Colonic mucosa (tissue), 4 donors: ENCODE measurements around the gene YTHDF1. TPM values are rescaled to one million over a fixed set of nuclear protein-coding genes. Genes with fewer than 3 reads are reported as not detected.

ENCODE experiments used
- DNase-seq: peaks from one replicate; pipeline ENCODE4 v3.0.0-alpha.2; 2020
- H3K27ac ChIP-seq: fragments of 200-600 bp; one replicate; pipeline ENCODE4 v1.8.0; 2021
- H3K27me3 ChIP-seq: fragments of 200-600 bp; one replicate; pipeline ENCODE4 v1.8.0; 2021
- H3K36me3 ChIP-seq: fragments of 200-600 bp; one replicate; pipeline ENCODE4 v1.8.0; 2021
- H3K4me1 ChIP-seq: fragments of 200-600 bp; one replicate; pipeline ENCODE4 v1.8.0; 2021; ENCODE audit warnings: mild to moderate bottlenecking
- H3K4me3 ChIP-seq: fragments of 200-600 bp; one replicate; pipeline ENCODE4 v1.8.0; 2021
- H3K9ac ChIP-seq, 2 donors: one replicate each; pipeline ENCODE4 v1.7.0; 2013; ENCODE audit warnings: control low read depth in 2 of 2, low read depth in 2 of 2, low read length in 2 of 2
- H3K9me3 ChIP-seq: fragments of 200-600 bp; one replicate; pipeline ENCODE4 v1.8.0; 2021
- CTCF ChIP-seq: fragments of 200-600 bp; IDR thresholded peaks from one replicate; pipeline ENCODE4 v1.8.0; 2022; ENCODE audit warnings: antibody characterized with exemption, mild to moderate bottlenecking
- intact Hi-C: fragments of 100-400 bp; cut with DNase I; formaldehyde crosslinking; loops from one replicate; pipeline ENCODE4 v1.14.1; 2022
- total RNA-seq, 2 donors: library from RNA; stranded (reverse); fragmentation: NEBNext Ultra II Directional in 1 of 2; extraction: Animal tissue kit (Norgen Biotek cat#: 25700) in 1 of 2; gene quantifications; one replicate each; pipeline ENCODE4 v1.2.1, GENCODE V29; 2021
- donor health status: healthy.
- donor health status: DM: no; HTN: no; CAD: no.
- donor health status: DM: no; HTN: no; CAD: no.

Gene YTHDF1
- total RNA-seq, 2 donors from 2014 or later, result 35.4 to 38.7 TPM

- no peak overlapping the region for H3K9ac ChIP-seq
- intact Hi-C loops, result no loop called here
- H3K36me3 ChIP-seq, result no peaks in the 10 kb centered on the region
- no peaks in the 10 kb centered on the region for H3K27me3 ChIP-seq
- no peak overlapping the region for H3K4me3 ChIP-seq
- H3K27ac ChIP-seq, result no peak overlapping the region
- H3K4me1 ChIP-seq, result no peaks in the 10 kb centered on the region
- H3K9me3 ChIP-seq, result no peaks in the 10 kb centered on the region
- DNase-seq, result no peak
- no peak for TF ChIP-seq CTCF
These were observed 21.7 kb downstream of the YTHDF1 start for GRCh38 chr20:63194007-63194796.

GRCh38 chr20:63192721-63193120, 23.2 kb downstream of the YTHDF1 start:
- Histone ChIP-seq H3K4me3 (no peak overlapping the region), H3K9ac (no peak overlapping the region), H3K36me3 (no peaks in the 10 kb centered on the region), H3K9me3 (no peaks in the 10 kb centered on the region), H3K27me3 (no peaks in the 10 kb centered on the region), H3K27ac (no peak overlapping the region), H3K4me1 (no peaks in the 10 kb centered on the region)
- intact Hi-C loops, result no loop called here
- no peak for DNase-seq
- no peak for TF ChIP-seq CTCF

- Histone ChIP-seq H3K36me3 (no peaks in the 10 kb centered on the region), H3K27ac (no peak overlapping the region), H3K9me3 (no peaks in the 10 kb centered on the region), H3K4me3 (no peak overlapping the region), H3K4me1 (no peaks in the 10 kb centered on the region), H3K27me3 (no peaks in the 10 kb centered on the region), H3K9ac (no peak overlapping the region)
- peak; percentile 94 for DNase-seq
- intact Hi-C loops, result no loop called here
- no peak for TF ChIP-seq CTCF
These were observed 24.5 kb downstream of the YTHDF1 start for GRCh38 chr20:63191400-63191799.

- Histone ChIP-seq H3K9ac (peak overlapping the region in 1 of 2 donors; percentile 12), H3K27ac (no peak overlapping the region), H3K4me3 (no peak overlapping the region), H3K27me3 (no peaks in the 10 kb centered on the region), H3K36me3 (no peaks in the 10 kb centered on the region), H3K4me1 (no peaks in the 10 kb centered on the region), H3K9me3 (no peaks in the 10 kb centered on the region)
- intact Hi-C loops, result no loop called here
- TF ChIP-seq CTCF, result no peak
- no peak for DNase-seq
These were observed 25.1 kb downstream of the YTHDF1 start for GRCh38 chr20:63190828-63191227.

GRCh38 chr20:63189846-63190559, 25.9 kb downstream of the YTHDF1 start:
- intact Hi-C loops, result no loop called here

More at GRCh38 chr20:63189846-63190559, 25.9 kb downstream of the YTHDF1 start:
- Histone ChIP-seq H3K9me3 (no peaks in the 10 kb centered on the region), H3K9ac (no peak overlapping the region), H3K4me3 (no peak overlapping the region), H3K27ac (no peak overlapping the region), H3K36me3 (no peaks in the 10 kb centered on the region), H3K4me1 (no peaks in the 10 kb centered on the region), H3K27me3 (no peaks in the 10 kb centered on the region)
- DNase-seq, result no peak
- no peak for TF ChIP-seq CTCF
